Measurements from ENCODE around the gene LILRB1.
A peak's percentile ranks its signal among the peaks of the same experiment; 100 is the strongest.

- TF ChIP-seq, protein P1, sequence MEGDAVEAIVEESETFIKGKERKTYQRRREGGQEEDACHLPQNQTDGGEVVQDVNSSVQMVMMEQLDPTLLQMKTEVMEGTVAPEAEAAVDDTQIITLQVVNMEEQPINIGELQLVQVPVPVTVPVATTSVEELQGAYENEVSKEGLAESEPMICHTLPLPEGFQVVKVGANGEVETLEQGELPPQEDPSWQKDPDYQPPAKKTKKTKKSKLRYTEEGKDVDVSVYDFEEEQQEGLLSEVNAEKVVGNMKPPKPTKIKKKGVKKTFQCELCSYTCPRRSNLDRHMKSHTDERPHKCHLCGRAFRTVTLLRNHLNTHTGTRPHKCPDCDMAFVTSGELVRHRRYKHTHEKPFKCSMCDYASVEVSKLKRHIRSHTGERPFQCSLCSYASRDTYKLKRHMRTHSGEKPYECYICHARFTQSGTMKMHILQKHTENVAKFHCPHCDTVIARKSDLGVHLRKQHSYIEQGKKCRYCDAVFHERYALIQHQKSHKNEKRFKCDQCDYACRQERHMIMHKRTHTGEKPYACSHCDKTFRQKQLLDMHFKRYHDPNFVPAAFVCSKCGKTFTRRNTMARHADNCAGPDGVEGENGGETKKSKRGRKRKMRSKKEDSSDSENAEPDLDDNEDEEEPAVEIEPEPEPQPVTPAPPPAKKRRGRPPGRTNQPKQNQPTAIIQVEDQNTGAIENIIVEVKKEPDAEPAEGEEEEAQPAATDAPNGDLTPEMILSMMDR (IDR thresholded peaks at IDR 0.05) = no peak
- TF ChIP-seq POLR2AphosphoS5 (IDR thresholded peaks at IDR 0.05) = peak in 1 of 4 donors; percentile 39
Observed at GRCh38 chr19:54662730-54663129, 32.4 kb downstream of the LILRB1 start, which contains the start of gene LILRB4.
